Measurements from ENCODE around the gene DNAJB6. TPM values are rescaled to one million over a fixed set of nuclear protein-coding genes. Genes with fewer than 3 reads are reported as not detected.

DNAJB6 gene
- total RNA-seq, 1 experiment from 2014 or later, result 82.5 TPM

GRCh38 chr7:157461573-157462418 is 125.0 kb downstream of the DNAJB6 start:
- Histone ChIP-seq H4K20me1 (ENCODE audit: insufficient read depth) (no peaks in the 10 kb centered on the region), H3K4me2 (ENCODE audit: low read length) (no peak overlapping the region), H3K27ac (ENCODE audit: low read depth, low read length) (no peak overlapping the region), H3K4me1 (ENCODE audit: control insufficient read depth in 1 of 2, insufficient read depth in 2 of 2, low read length in 2 of 2) (0 out of 4 replicates have a peak, but pooled peaks cover 0 to 3% of the 10 kb centered on the region in 2 experiments), H3K79me2 (ENCODE audit: insufficient read depth, low read length) (no peaks in the 10 kb centered on the region), H3K9me3 (ENCODE audit: control insufficient read depth in 1 of 2, insufficient read depth in 1 of 2, low read depth in 1 of 2, low read length in 2 of 2) (no peaks in the 10 kb centered on the region), H3K27me3 (ENCODE audit: insufficient read depth, low read length) (0 out of 2 replicates have a peak, but pooled peaks cover 6% of the 10 kb centered on the region), H3K36me3 (ENCODE audit: control insufficient read depth in 1 of 2, insufficient read depth in 2 of 2, low read length in 2 of 2) (no peaks in the 10 kb centered on the region), H3K9me2 (ENCODE audit: insufficient read depth) (no peaks in the 10 kb centered on the region), H3K4me3 (replicated peaks in 1 of 2; ENCODE audit: low read depth in 1 of 2, low read length in 2 of 2) (no peak overlapping the region), H3K9ac (ENCODE audit: low read length) (no peak overlapping the region), H2AFZ (ENCODE audit: low read depth, low read length, poor library complexity, severe bottlenecking) (no peak overlapping the region)
- intact Hi-C loops (cut with micrococcal nuclease), result no loop called here
- POLR2A ChIA-PET, result no interaction called here
- RAD21 ChIA-PET (ENCODE audit: low non-redundant PET in 1 of 2, low total read pairs in 2 of 2, uncharacterized antibody in 2 of 2, unreplicated experiment in 2 of 2), result no interaction called here
- no TSS peak for BruUV-seq (replicated peaks)
- DNase-seq (ENCODE audit: low read depth, low spot score) (no peak), ATAC-seq (no peak)
- TF ChIP-seq ZNF274 (IDR thresholded peaks at IDR 0.05; ENCODE audit: low read depth, low read length) (no peak), FOSL1 (IDR thresholded peaks at IDR 0.05; ENCODE audit: low read depth) (no peak), POLR2A (IDR thresholded peaks at IDR 0.05; ENCODE audit: borderline replicate concordance, extremely low read depth, insufficient read depth, insufficient read length) (no peak), JUND (IDR thresholded peaks at IDR 0.05) (no peak), EGR1 (IDR thresholded peaks at IDR 0.05; ENCODE audit: low read depth) (no peak; the same call in 1 of the 2 replicates), RAD21 (IDR thresholded peaks at IDR 0.05; ENCODE audit: low read depth) (no peak), EZH2 (IDR thresholded peaks at IDR 0.05) (no peak), REST (IDR thresholded peaks at IDR 0.05; ENCODE audit: low read depth) (no peak), CTCF (IDR thresholded peaks at IDR 0.05 in 2 of 3, conservative IDR thresholded peaks at IDR 0.05 in 1 of 3; ENCODE audit: borderline replicate concordance in 1 of 3, insufficient read depth in 1 of 3, low read depth in 2 of 3, low read length in 2 of 3) (no peak)
- TF ChIP-seq, protein P1, sequence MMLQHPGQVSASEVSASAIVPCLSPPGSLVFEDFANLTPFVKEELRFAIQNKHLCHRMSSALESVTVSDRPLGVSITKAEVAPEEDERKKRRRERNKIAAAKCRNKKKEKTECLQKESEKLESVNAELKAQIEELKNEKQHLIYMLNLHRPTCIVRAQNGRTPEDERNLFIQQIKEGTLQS (IDR thresholded peaks at IDR 0.05), result no peak
- CTCF ChIA-PET, result no interaction called here
